HepG2 (cell line): ENCODE data around the gene IRF7.

Experiments used
- ATF4 ChIP-seq, 2 experiments: fragments of 450-650 bp in 1 of 2; sonication (generic) in 1 of 2; formaldehyde crosslinking; IDR thresholded peaks; 2 replicates each; pipeline versions ENCODE4 v1.5.0 to v1.8.0; 2020 to 2022; ENCODE audit warnings: mild to moderate bottlenecking in 1 of 2, missing genetic modification reagents in 1 of 2
- BRD4 ChIP-seq: sonication (generic); formaldehyde crosslinking; IDR thresholded peaks from 2 replicates; pipeline ENCODE4 v1.4.0; 2020; ENCODE audit warnings: missing genetic modification reagents
- CTCF ChIP-seq: sonication (generic); formaldehyde crosslinking; IDR thresholded peaks from 2 replicates; pipeline ENCODE4 v1.5.0; 2020; ENCODE audit warnings: mild to moderate bottlenecking, missing genetic modification reagents, moderate library complexity
- FOSL2 ChIP-seq: sonication (generic); formaldehyde crosslinking; IDR thresholded peaks from 2 replicates; pipeline ENCODE4 v1.4.0; 2020; ENCODE audit warnings: missing genetic modification reagents
- HIVEP1 ChIP-seq: sonication (generic); formaldehyde crosslinking; IDR thresholded peaks from 2 replicates; pipeline ENCODE4 v1.4.0; 2020; ENCODE audit warnings: mild to moderate bottlenecking, missing genetic modification reagents
- RNF2 ChIP-seq: fragments of 450-650 bp; conservative IDR thresholded peaks from 2 replicates; pipeline ENCODE4 v1.6.1; 2016; ENCODE audit warnings: low read depth

GRCh38 chr11:612961-613300 is 2.8 kb downstream of the IRF7 start:
- TF ChIP-seq RNF2 (no peak), ATF4 (CRISPR knock-in tag; IDR thresholded peaks at IDR 0.05) (no peak), BRD4 (CRISPR knock-in tag) (no peak), CTCF (no peak), FOSL2 (CRISPR knock-in tag) (no peak), HIVEP1 (CRISPR knock-in tag) (no peak)
